Breast epithelium (tissue), 3 donors: ENCODE measurements around the gene RTTN.

Source experiments
- POLR2AphosphoS5 ChIP-seq, 3 donors: sonication (generic); formaldehyde crosslinking; IDR thresholded peaks; one replicate each; pipeline ENCODE4 v1.6.1; 2017; ENCODE audit warnings: antibody characterized with exemption in 3 of 3
- TF ChIP-seq, protein P1 (sequence below), 3 donors: fragments of 450-650 bp; IDR thresholded peaks; one replicate each; pipeline ENCODE4 v1.5.1; 2016 to 2017; ENCODE audit warnings: antibody characterized with exemption in 3 of 3, mild to moderate bottlenecking in 3 of 3, moderate library complexity in 3 of 3

DNA sequence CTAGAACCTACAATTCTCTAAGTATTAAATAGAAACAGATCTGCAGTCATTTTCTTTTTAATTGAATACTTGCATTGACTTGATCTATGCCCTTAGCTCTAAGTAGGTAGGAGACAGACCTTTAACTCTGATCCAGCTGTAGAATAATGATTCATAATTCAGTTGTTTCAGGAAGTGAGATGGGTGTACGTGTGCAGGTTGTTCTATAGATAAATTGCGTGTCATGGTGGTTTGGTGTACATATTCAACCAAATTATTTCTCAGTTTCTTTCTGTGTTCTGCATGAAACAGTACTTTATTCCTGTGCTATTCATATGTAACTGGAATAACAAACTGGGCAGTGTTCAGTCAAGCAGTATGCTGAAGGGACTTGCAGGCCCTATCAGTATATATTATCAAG lies 223.5 kb downstream of the RTTN start:
- TF ChIP-seq, protein P1, sequence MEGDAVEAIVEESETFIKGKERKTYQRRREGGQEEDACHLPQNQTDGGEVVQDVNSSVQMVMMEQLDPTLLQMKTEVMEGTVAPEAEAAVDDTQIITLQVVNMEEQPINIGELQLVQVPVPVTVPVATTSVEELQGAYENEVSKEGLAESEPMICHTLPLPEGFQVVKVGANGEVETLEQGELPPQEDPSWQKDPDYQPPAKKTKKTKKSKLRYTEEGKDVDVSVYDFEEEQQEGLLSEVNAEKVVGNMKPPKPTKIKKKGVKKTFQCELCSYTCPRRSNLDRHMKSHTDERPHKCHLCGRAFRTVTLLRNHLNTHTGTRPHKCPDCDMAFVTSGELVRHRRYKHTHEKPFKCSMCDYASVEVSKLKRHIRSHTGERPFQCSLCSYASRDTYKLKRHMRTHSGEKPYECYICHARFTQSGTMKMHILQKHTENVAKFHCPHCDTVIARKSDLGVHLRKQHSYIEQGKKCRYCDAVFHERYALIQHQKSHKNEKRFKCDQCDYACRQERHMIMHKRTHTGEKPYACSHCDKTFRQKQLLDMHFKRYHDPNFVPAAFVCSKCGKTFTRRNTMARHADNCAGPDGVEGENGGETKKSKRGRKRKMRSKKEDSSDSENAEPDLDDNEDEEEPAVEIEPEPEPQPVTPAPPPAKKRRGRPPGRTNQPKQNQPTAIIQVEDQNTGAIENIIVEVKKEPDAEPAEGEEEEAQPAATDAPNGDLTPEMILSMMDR (IDR thresholded peaks at IDR 0.05): no peak
- TF ChIP-seq POLR2AphosphoS5 (IDR thresholded peaks at IDR 0.05): no peak
